A549 treated with AZD9567 at 1 μM for 4 hours (cell line): ENCODE results near the gene KLRC1. TPM values are rescaled to one million over a fixed set of nuclear protein-coding genes. Genes with fewer than 3 reads are reported as not detected.

ENCODE experiments used
- total RNA-seq: library from RNA; stranded (reverse); fragments of 200-300 nt; extraction: Qiagen RNA extraction; gene quantifications from 5 replicates; pipeline ENCODE4 v1.2.3, GENCODE V29; 2022; ENCODE audit not compliant: insufficient read depth

Gene KLRC1
- 0.09 TPM in 1 of 5 replicates, not detected in the others for total RNA-seq

DNA sequence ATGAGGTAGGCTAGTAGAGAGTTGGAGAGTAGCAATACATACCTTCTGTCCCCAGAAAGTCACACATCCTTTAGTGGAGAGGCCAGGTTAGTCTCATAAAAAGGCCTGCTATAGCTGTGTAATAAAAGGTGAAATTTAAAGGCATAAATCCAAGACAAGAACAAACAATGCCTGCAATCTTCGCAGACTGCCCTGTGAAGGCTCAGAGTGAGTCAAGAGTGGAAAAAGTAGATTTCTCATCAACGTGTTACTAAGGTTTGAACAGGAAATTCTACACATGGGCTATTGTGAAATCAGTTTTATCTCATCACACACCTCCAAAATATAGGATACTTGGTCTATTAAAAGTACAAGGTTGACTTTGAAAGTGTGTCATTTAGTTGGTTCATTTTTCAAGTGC lies at the start of gene KLRC1:
Gene KLRC1 (minus strand): TSS at position 222 of the 400 bp plus-strand sequence. CDS start 2,221 bp downstream, outside the sequence.

DNA sequence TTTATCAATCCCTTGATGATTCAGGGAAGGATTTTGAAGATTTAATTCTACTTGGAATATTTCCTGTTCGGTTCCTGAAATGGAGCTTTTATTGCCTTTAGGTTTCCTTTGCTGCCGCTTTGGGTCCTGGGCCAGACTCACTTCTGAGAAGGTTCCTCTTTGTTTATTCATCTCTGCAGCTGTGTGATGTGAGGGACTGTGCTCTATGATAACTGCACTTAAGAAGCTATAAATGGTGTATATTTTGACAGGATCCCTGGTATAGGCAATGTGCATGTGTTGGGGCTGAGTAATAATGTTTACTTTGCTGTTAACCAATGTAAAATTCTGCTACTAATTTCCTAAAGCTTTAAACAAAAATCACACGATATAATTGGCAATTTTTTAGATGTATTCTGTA lies 17.4 kb downstream of the KLRC1 start, which contains the start of gene KLRC2:
Gene KLRC2 (minus strand): TSS at position 195 of the 400 bp plus-strand sequence. CDS start 24 bp downstream, at position 171.

DNA sequence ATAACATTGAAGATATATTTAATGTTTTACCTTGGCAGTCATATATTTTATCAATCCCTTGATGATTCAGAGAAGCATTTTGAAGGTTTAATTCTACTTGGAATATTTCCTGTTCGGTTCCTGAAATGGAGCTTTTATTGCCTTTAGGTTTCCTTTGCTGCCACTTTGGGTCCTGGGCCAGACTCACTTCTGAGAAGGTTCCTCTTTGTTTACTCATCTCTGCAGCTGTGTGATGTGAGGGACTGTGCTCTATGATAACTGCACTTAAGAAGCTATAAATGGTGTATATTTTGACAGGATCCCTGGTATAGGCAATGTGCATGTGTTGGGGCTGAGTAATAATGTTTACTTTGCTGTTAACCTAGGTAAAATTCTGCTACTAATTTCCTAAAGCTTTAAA lies 32.8 kb downstream of the KLRC1 start, which contains the start of gene KLRC3:
Gene KLRC3 (minus strand): TSS at position 262 of the 400 bp plus-strand sequence. CDS start 45 bp downstream, at position 217.

DNA sequence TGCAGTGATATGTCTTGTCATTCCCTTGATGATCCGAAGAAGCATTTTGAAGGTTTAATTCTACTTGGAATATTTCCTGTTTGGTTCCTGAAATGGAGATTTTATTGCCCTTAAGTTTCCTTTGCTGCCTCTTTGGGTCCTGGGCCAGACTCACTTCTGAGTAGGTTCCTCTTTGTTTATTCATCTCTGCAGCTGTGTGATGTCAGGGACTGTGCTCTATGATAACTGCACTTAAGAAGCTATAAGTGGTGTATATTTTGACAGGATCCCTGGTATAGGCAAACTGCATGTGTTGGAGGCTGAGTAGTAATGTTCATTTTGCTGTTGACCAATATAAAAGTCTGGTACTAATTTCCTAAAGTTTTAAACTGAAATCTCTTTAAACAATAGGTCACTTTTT lies 43.8 kb downstream of the KLRC1 start, which contains the start of gene KLRC4:
Gene KLRC4 (minus strand): TSS at position 366 of the 400 bp plus-strand sequence. CDS start 182 bp downstream, at position 184.

Other genes starting within 250 kb of the KLRC1 start
- 30.2 to 41.4 TPM (median 36.2 TPM) in 5 replicates for gene GABARAPL1, start 240.5 kb downstream of the KLRC1 start, total RNA-seq
- 0.10 TPM in 1 of 5 replicates, not detected in the others for gene KLRD1, start 145.5 kb downstream of the KLRC1 start, total RNA-seq
- gene KLRK1, start 63.3 kb downstream of the KLRC1 start, total RNA-seq, result 0.13 TPM in 1 of 5 replicates, not detected in the others
- gene KLRC4, start 43.6 kb downstream of the KLRC1 start, total RNA-seq, result not detected in 5 replicates
- 0.12 to 0.26 TPM (median 0.16 TPM) in 3 of 5 replicates, not detected in the others for gene KLRC3, start 32.8 kb downstream of the KLRC1 start, total RNA-seq
- 1.3 to 2.3 TPM (median 1.8 TPM) in 4 of 5 replicates, not detected in the other for gene KLRC2, start 17.4 kb downstream of the KLRC1 start, total RNA-seq
- 0.48 to 0.56 TPM (median 0.49 TPM) in 4 of 5 replicates, not detected in the other for gene EIF2S3B, start 52.5 kb upstream of the KLRC1 start, total RNA-seq
- gene MAGOHB, start 160.2 kb upstream of the KLRC1 start, total RNA-seq, result 43.3 to 53.0 TPM (median 48.9 TPM) in 5 replicates
- 0.15 to 0.30 TPM (median 0.21 TPM) in 4 of 5 replicates, not detected in the other for gene STYK1, start 220.7 kb upstream of the KLRC1 start, total RNA-seq